ENCODE measurements around the gene C1QTNF8.

Gene C1QTNF8

DNA sequence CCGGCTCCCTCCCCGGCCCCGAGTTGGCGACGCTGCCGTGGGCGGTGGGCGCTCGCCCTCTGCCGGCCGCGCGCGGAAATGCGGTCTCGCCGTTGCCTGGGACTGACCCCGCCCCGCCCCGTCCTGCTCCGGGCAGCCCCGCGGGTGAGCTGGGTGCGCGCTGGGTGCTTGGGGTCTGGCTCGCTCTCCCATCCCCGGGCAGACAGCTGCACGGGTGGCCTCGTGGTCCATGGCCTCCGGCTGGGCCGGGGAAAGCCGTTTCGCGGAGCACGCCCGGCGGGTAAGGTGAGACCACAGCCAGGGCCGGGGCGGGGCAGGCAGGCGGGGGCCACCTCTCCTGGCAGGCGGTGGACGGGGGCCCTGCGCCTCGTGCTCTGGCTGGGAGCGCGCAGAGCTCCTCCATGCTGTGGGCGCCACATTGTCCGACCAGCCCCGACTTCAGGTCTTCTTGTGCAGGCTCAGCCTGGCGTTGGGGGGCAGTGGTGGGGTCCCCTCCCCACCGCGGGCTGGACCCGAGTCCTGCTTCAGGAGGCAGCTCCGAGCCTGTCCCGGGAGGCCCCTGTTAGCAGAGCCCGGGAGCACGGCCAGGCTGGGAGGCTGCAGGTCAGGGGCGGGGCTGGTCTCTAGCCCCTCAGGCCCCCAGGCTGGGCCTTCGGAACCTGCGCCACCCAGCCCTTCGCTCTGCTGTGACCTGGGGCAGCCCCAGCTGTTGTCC is 7.0 kb upstream of the C1QTNF8 start (continued):
- TF ChIP-seq, protein P1, sequence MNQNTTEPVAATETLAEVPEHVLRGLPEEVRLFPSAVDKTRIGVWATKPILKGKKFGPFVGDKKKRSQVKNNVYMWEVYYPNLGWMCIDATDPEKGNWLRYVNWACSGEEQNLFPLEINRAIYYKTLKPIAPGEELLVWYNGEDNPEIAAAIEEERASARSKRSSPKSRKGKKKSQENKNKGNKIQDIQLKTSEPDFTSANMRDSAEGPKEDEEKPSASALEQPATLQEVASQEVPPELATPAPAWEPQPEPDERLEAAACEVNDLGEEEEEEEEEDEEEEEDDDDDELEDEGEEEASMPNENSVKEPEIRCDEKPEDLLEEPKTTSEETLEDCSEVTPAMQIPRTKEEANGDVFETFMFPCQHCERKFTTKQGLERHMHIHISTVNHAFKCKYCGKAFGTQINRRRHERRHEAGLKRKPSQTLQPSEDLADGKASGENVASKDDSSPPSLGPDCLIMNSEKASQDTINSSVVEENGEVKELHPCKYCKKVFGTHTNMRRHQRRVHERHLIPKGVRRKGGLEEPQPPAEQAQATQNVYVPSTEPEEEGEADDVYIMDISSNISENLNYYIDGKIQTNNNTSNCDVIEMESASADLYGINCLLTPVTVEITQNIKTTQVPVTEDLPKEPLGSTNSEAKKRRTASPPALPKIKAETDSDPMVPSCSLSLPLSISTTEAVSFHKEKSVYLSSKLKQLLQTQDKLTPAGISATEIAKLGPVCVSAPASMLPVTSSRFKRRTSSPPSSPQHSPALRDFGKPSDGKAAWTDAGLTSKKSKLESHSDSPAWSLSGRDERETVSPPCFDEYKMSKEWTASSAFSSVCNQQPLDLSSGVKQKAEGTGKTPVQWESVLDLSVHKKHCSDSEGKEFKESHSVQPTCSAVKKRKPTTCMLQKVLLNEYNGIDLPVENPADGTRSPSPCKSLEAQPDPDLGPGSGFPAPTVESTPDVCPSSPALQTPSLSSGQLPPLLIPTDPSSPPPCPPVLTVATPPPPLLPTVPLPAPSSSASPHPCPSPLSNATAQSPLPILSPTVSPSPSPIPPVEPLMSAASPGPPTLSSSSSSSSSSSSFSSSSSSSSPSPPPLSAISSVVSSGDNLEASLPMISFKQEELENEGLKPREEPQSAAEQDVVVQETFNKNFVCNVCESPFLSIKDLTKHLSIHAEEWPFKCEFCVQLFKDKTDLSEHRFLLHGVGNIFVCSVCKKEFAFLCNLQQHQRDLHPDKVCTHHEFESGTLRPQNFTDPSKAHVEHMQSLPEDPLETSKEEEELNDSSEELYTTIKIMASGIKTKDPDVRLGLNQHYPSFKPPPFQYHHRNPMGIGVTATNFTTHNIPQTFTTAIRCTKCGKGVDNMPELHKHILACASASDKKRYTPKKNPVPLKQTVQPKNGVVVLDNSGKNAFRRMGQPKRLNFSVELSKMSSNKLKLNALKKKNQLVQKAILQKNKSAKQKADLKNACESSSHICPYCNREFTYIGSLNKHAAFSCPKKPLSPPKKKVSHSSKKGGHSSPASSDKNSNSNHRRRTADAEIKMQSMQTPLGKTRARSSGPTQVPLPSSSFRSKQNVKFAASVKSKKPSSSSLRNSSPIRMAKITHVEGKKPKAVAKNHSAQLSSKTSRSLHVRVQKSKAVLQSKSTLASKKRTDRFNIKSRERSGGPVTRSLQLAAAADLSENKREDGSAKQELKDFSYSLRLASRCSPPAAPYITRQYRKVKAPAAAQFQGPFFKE (tag by site-specific recombination; IDR thresholded peaks at IDR 0.05; ENCODE audit: borderline replicate concordance) = no peak
- TF ChIP-seq REPIN1 (tag by site-specific recombination; IDR thresholded peaks at IDR 0.05; ENCODE audit: low read depth) = no peak
- no peak for TF ChIP-seq ZNF830 (tag by site-specific recombination; IDR thresholded peaks at IDR 0.05; ENCODE audit: low read depth)
- TF ChIP-seq ZBTB20 (tag by site-specific recombination; IDR thresholded peaks at IDR 0.05) = peak; percentile 81
- TF ChIP-seq, protein P2, sequence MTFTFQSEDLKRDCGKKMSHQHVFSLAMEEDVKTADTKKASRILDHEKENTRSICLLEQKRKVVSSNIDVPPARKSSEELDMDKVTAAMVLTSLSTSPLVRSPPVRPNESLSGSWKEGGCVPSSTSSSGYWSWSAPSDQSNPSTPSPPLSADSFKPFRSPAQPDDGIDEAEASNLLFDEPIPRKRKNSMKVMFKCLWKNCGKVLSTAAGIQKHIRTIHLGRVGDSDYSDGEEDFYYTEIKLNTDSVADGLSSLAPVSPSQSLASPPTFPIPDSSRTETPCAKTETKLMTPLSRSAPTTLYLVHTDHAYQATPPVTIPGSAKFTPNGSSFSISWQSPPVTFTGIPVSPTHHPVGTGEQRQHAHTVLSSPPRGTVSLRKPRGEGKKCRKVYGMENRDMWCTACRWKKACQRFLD (tag by site-specific recombination; IDR thresholded peaks at IDR 0.05) = no peak
- no peak for TF ChIP-seq HOXD13 (CRISPR knock-in tag; IDR thresholded peaks at IDR 0.05; ENCODE audit: borderline replicate concordance)
- TF ChIP-seq ZNF792 (tag by site-specific recombination; IDR thresholded peaks at IDR 0.05) = no peak
- TF ChIP-seq, protein P3, sequence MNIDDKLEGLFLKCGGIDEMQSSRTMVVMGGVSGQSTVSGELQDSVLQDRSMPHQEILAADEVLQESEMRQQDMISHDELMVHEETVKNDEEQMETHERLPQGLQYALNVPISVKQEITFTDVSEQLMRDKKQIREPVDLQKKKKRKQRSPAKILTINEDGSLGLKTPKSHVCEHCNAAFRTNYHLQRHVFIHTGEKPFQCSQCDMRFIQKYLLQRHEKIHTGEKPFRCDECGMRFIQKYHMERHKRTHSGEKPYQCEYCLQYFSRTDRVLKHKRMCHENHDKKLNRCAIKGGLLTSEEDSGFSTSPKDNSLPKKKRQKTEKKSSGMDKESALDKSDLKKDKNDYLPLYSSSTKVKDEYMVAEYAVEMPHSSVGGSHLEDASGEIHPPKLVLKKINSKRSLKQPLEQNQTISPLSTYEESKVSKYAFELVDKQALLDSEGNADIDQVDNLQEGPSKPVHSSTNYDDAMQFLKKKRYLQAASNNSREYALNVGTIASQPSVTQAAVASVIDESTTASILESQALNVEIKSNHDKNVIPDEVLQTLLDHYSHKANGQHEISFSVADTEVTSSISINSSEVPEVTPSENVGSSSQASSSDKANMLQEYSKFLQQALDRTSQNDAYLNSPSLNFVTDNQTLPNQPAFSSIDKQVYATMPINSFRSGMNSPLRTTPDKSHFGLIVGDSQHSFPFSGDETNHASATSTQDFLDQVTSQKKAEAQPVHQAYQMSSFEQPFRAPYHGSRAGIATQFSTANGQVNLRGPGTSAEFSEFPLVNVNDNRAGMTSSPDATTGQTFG (tag by site-specific recombination; IDR thresholded peaks at IDR 0.05; ENCODE audit: borderline replicate concordance) = no peak
- TF ChIP-seq ZNF629 (tag by site-specific recombination; IDR thresholded peaks at IDR 0.05) = no peak
- no peak for TF ChIP-seq ZNF670 (tag by site-specific recombination; IDR thresholded peaks at IDR 0.05; ENCODE audit: low read depth)
- TF ChIP-seq ZNF747 (tag by site-specific recombination; IDR thresholded peaks at IDR 0.05) = no peak
- no peak for TF ChIP-seq SCRT1 (tag by site-specific recombination; IDR thresholded peaks at IDR 0.05; ENCODE audit: borderline replicate concordance)
- no peak for TF ChIP-seq ZNF610 (tag by site-specific recombination; IDR thresholded peaks at IDR 0.05; ENCODE audit: borderline replicate concordance)
- TF ChIP-seq, protein P4, sequence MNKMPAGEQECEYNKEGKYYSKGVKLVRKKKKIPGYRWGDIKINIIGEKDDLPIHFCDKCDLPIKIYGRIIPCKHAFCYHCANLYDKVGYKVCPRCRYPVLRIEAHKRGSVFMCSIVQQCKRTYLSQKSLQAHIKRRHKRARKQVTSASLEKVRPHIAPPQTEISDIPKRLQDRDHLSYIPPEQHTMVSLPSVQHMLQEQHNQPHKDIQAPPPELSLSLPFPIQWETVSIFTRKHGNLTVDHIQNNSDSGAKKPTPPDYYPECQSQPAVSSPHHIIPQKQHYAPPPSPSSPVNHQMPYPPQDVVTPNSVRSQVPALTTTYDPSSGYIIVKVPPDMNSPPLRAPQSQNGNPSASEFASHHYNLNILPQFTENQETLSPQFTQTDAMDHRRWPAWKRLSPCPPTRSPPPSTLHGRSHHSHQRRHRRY (tag by site-specific recombination; IDR thresholded peaks at IDR 0.05) = no peak
- TF ChIP-seq, protein P5, sequence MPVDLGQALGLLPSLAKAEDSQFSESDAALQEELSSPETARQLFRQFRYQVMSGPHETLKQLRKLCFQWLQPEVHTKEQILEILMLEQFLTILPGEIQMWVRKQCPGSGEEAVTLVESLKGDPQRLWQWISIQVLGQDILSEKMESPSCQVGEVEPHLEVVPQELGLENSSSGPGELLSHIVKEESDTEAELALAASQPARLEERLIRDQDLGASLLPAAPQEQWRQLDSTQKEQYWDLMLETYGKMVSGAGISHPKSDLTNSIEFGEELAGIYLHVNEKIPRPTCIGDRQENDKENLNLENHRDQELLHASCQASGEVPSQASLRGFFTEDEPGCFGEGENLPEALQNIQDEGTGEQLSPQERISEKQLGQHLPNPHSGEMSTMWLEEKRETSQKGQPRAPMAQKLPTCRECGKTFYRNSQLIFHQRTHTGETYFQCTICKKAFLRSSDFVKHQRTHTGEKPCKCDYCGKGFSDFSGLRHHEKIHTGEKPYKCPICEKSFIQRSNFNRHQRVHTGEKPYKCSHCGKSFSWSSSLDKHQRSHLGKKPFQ (tag by site-specific recombination; IDR thresholded peaks at IDR 0.05) = no peak
- TF ChIP-seq, protein P6, sequence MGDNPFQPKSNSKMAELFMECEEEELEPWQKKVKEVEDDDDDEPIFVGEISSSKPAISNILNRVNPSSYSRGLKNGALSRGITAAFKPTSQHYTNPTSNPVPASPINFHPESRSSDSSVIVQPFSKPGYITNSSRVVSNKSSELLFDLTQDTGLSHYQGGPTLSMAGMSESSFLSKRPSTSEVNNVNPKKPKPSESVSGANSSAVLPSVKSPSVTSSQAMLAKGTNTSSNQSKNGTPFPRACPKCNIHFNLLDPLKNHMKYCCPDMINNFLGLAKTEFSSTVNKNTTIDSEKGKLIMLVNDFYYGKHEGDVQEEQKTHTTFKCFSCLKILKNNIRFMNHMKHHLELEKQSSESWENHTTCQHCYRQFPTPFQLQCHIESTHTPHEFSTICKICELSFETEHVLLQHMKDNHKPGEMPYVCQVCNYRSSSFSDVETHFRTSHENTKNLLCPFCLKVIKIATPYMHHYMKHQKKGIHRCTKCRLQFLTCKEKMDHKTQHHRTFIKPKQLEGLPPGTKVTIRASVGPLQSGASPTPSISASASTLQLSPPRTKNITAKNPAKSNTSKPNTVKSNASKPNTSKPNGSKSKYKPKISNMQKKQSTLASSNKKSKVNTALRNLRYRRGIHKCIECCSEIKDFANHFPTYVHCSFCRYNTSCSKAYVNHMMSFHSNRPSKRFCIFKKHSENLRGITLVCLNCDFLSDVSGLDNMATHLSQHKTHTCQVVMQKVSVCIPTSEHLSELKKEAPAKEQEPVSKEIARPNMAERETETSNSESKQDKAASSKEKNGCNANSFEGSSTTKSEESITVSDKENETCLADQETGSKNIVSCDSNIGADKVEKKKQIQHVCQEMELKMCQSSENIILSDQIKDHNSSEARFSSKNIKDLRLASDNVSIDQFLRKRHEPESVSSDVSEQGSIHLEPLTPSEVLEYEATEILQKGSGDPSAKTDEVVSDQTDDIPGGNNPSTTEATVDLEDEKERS (tag by site-specific recombination; IDR thresholded peaks at IDR 0.05) = no peak
- TF ChIP-seq HOXA7 (CRISPR knock-in tag; IDR thresholded peaks at IDR 0.05; ENCODE audit: borderline replicate concordance) = no peak
- TF ChIP-seq, protein P7, sequence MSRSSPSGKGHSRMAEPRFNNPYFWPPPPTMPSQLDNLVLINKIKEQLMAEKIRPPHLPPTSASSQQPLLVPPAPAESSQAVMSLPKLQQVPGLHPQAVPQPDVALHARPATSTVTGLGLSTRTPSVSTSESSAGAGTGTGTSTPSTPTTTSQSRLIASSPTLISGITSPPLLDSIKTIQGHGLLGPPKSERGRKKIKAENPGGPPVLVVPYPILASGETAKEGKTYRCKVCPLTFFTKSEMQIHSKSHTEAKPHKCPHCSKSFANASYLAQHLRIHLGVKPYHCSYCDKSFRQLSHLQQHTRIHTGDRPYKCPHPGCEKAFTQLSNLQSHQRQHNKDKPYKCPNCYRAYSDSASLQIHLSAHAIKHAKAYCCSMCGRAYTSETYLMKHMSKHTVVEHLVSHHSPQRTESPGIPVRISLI (tag by site-specific recombination; IDR thresholded peaks at IDR 0.05) = no peak
- TF ChIP-seq ZBTB7A (tag by site-specific recombination; IDR thresholded peaks at IDR 0.05; ENCODE audit: low read depth) = no peak
- no peak for TF ChIP-seq ZBTB21 (tag by site-specific recombination; IDR thresholded peaks at IDR 0.05)
- TF ChIP-seq ZNF521 (tag by site-specific recombination; IDR thresholded peaks at IDR 0.05) = no peak
